HL-60 (cell line): Measurements from ENCODE around the gene CALN1.

ENCODE experiments used
- CTCF ChIP-seq: IDR thresholded peaks from one replicate; pipeline ENCODE4 v1.5.1; 2011; ENCODE audit warnings: low read length, control low read depth, inconsistent platforms; ENCODE audit not compliant: insufficient read depth
- SPI1 ChIP-seq: IDR thresholded peaks from 2 replicates; pipeline ENCODE4 v1.6.1; 2012; ENCODE audit warnings: low read depth, mild to moderate bottlenecking, borderline replicate concordance

DNA sequence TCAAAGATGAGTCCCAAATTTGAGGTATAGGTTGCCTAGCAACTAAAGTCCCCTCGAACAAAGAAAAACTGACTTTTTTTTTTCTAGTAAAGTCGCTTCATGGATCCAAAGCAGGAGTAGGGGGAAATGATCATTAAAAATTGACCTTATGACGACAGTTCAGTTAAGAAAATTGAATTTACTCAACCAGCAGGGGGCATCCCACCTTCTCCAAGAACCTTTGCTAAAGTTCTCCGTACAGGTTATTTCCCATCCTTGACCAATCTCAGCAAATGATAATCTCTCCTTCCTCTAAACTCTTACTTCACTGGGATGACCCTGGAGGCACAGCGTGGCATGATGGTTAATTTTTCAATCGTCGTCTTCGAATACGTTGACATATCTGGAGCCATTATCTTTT lies 228.3 kb downstream of the CALN1 start:
- TF ChIP-seq CTCF, result no peak
- TF ChIP-seq SPI1, result no peak
